ENCODE measurements around the gene GLYATL1.

Gene GLYATL1, protein sequence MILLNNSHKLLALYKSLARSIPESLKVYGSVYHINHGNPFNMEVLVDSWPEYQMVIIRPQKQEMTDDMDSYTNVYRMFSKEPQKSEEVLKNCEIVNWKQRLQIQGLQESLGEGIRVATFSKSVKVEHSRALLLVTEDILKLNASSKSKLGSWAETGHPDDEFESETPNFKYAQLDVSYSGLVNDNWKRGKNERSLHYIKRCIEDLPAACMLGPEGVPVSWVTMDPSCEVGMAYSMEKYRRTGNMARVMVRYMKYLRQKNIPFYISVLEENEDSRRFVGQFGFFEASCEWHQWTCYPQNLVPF

DNA sequence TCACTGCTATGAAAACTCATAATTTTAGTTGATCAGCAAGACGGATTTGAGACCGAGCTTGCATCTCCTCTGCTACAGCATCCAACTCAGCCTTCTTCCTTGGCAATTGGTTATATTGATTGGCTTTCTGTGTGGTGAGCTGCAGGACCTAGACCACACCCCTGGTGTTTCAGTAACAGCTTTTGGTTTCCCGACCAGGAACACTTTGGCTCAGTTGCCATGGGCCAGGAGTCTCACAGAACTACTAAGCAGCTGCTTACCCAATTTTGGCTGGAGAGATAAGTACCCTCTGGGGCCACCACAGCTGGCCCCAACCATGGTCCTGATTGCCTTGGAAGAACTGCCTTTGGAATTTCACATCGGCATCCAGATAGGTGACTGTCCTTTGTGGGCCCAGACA lies at the start of gene GLYATL1:
TSS of gene GLYATL1 (plus strand) at position 212 of the 400 bp plus-strand sequence. CDS start 7,600 bp downstream, outside the sequence.
- TF ChIP-seq, protein P1, sequence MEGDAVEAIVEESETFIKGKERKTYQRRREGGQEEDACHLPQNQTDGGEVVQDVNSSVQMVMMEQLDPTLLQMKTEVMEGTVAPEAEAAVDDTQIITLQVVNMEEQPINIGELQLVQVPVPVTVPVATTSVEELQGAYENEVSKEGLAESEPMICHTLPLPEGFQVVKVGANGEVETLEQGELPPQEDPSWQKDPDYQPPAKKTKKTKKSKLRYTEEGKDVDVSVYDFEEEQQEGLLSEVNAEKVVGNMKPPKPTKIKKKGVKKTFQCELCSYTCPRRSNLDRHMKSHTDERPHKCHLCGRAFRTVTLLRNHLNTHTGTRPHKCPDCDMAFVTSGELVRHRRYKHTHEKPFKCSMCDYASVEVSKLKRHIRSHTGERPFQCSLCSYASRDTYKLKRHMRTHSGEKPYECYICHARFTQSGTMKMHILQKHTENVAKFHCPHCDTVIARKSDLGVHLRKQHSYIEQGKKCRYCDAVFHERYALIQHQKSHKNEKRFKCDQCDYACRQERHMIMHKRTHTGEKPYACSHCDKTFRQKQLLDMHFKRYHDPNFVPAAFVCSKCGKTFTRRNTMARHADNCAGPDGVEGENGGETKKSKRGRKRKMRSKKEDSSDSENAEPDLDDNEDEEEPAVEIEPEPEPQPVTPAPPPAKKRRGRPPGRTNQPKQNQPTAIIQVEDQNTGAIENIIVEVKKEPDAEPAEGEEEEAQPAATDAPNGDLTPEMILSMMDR (IDR thresholded peaks at IDR 0.05; ENCODE audit: borderline replicate concordance, insufficient read depth, low read depth, low read length), result no peak
- no peak within 1 kb of the TSS for H3K4me3 ChIP-seq (ENCODE audit: low read depth, low read length)

DNA sequence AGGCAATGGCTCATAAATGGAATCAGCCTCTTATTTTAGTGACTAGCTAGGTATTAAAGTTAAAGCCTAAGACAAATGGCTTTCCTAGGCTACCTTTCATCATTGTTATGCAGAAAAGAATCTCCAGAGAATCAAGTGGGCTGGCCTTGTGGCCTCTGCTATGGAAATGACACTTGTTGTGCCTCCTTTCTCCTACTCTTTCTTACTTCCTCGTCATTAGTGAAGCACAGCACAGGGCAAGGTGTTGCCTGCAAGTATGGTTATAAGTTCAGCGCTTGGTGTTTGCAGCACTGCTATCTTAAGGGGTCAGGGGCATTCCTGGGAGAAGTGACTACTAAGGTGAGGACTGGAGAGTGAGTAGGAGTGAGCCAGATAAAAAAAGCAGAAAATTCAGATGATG lies 45.4 kb upstream of the GLYATL1 start:
- TF ChIP-seq, protein P1 (IDR thresholded peaks at IDR 0.05; ENCODE audit: borderline replicate concordance, insufficient read depth, low read depth, low read length), result no peak
- H3K4me3 ChIP-seq (ENCODE audit: low read depth, low read length), result no peak overlapping the region

DNA sequence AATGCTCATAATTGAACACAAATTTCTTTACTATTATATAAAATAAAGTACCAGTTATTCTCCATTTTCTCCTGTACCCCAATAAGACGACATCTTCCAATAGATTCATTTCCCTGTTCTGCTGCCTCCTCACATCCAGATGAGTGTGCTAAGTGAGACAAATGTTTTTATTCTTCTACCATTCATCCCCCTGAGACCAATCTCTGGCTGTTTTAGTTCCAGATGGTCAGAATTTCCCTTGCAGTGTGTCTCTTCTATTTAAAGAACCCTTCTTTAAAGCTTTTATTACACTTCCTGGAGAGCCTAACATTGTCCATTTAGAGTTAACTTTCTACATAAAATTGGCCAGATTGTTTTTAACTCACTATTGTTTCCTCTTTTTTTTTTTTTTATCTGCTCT lies 41.2 kb upstream of the GLYATL1 start:
- no peak overlapping the region for H3K4me3 ChIP-seq (ENCODE audit: low read depth, low read length)
- TF ChIP-seq, protein P1 (IDR thresholded peaks at IDR 0.05; ENCODE audit: borderline replicate concordance, insufficient read depth, low read depth, low read length), result no peak

DNA sequence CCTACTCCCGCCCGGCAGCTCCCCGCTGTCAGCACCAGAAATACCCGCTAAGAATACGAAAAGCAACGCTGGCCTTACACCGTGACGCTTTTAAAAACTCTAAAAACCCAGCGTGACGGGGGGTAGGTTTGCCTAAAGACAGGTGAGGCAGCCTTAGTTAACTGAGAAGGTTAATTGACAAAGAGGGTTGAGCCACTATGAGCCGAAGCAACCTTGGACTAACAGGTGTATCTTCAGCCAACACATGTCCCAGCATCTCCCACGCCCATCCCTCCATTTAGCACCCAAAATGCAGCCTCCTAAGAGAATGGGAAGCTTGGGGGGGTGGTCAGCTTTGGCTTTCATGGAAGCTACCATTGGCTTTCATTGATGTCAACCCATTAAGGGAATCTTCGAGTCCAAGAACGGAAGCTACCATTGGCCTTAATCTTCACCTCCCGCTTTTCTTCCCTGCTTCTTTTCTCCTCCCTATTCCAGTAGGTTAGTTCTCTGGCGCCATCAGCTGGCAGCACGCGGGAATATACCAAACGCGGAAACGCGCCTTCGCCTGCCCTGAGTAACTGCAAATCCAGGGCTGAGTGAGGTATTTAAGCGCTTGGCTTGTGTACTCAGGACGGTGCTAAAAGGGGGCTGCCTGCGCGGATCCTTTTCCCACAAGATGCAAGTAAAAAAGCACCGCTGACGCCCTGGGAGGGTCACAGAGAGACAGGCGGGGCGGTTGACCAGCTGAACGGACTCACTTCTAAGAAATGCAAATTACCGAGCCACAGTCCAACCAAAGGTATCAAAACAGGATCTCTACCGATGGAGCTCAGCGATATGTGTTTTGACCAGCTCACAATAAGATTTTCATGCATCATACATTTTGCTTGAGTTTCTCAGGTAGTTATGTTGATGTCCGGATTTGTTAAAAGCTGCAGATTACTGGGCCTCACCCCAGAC lies 38.5 kb upstream of the GLYATL1 start:
- no peak overlapping the region for H3K4me3 ChIP-seq (ENCODE audit: low read depth, low read length)
- TF ChIP-seq, protein P1 (IDR thresholded peaks at IDR 0.05; ENCODE audit: borderline replicate concordance, insufficient read depth, low read depth, low read length), result peak; percentile 68

DNA sequence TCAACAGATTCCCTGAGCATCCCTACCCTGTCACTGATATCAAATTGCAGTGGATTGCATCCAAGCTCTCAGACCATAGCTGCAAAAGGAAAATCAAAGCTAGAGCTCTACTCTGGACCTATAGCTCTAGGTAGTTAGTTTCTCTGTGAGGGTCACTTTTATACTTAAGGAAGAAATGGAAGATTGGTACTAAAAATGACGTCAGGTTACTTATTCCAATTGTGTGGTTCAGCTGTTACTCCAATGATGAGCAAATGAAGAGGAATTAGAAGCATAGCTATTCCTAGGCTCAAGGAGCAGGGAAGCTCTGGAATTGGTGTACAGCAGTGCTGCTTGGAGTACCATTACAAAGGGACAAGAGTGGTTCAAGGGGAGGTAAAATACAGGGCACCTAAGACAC lies 36.4 kb upstream of the GLYATL1 start:
- TF ChIP-seq, protein P1 (IDR thresholded peaks at IDR 0.05; ENCODE audit: borderline replicate concordance, insufficient read depth, low read depth, low read length), result no peak
- no peak overlapping the region for H3K4me3 ChIP-seq (ENCODE audit: low read depth, low read length)

DNA sequence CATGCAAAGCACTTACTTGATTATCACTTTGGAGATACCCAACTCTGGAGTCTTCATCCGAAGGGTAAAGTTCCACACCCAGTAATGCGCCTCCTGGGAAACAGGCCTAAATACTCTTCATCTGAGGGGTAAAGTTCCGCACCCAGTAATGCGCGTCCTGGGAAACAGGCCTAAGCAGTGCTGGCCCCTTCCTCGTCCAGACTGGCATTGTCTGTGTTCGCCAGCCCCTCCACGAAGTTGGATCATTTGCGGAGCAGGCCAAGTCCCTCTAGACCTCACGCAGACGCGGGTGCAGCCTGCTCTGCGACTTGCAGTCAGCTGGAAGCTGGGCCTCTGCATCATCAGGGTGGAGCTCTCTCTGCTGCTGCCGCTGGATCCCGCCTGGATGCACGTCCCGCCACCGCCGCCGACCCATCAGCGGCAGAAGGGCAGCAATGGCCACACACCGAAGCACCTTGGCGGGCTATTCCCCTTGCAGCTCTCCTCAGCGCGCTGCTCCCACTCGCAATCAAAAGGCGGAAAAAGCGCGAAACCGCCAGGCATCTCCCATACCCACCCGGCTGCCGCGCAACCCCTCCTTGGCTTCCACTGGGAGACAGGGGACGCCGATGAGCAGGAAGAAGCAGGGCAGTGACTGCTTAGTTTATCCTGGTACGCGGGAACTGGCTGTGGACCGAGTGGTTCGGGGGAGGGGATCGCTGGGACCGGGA lies 34.1 kb upstream of the GLYATL1 start:
- TF ChIP-seq, protein P1 (IDR thresholded peaks at IDR 0.05; ENCODE audit: borderline replicate concordance, insufficient read depth, low read depth, low read length), result no peak
- H3K4me3 ChIP-seq (ENCODE audit: low read depth, low read length), result no peak overlapping the region
